Osteoblast (primary cell): Measurements from ENCODE around the gene SLC25A19. TPM values are rescaled to one million over a fixed set of nuclear protein-coding genes. Genes with fewer than 3 reads are reported as not detected.
A peak's percentile ranks its signal among the peaks of the same experiment; 100 is the strongest.

Experiments
- DNase-seq: peaks from one replicate; pipeline ENCODE4 v3.0.0; 2011; ENCODE audit warnings: low spot score, mixed read lengths; ENCODE audit not compliant: insufficient read length; ENCODE audit errors: missing footprints
- H2AFZ ChIP-seq: 2 replicates; pipeline ENCODE4 v1.6.0; 2011; ENCODE audit warnings: mild to moderate bottlenecking, low read length
- H3K27ac ChIP-seq: 2 replicates; pipeline ENCODE4 v1.5.1; 2011; ENCODE audit warnings: mild to moderate bottlenecking, low read depth, low read length, moderate library complexity
- H3K27me3 ChIP-seq: 2 replicates; pipeline ENCODE4 v1.6.0; 2012; ENCODE audit warnings: mild to moderate bottlenecking, control low read depth, inconsistent platforms, low read length, moderate library complexity; ENCODE audit not compliant: insufficient read depth
- H3K36me3 ChIP-seq: 2 replicates; pipeline ENCODE4 v1.5.1; 2011; ENCODE audit warnings: mild to moderate bottlenecking, low read length, control low read depth, moderate library complexity; ENCODE audit not compliant: insufficient read depth
- H3K4me1 ChIP-seq: 2 replicates; pipeline ENCODE4 v1.5.1; 2011; ENCODE audit warnings: mild to moderate bottlenecking, low read length, control low read depth, moderate library complexity; ENCODE audit not compliant: insufficient read depth
- H3K4me2 ChIP-seq: 2 replicates; pipeline ENCODE4 v1.6.0; 2011; ENCODE audit warnings: mild to moderate bottlenecking, low read length; ENCODE audit not compliant: insufficient read depth
- H3K4me3 ChIP-seq: fragments of 200-600 bp; sonication (generic); 3 replicates; pipeline ENCODE4 v1.5.1; 2012; ENCODE audit warnings: mild to moderate bottlenecking, low read length, inconsistent platforms; ENCODE audit not compliant: insufficient read depth
- H3K79me2 ChIP-seq: 2 replicates; pipeline ENCODE4 v1.6.0; 2012; ENCODE audit warnings: mild to moderate bottlenecking, low read length, control low read depth, inconsistent platforms; ENCODE audit not compliant: insufficient read depth
- H3K9me3 ChIP-seq: 2 replicates; pipeline ENCODE4 v1.5.1; 2011; ENCODE audit warnings: low read depth, low read length, control low read depth
- H4K20me1 ChIP-seq: 2 replicates; pipeline ENCODE4 v1.6.0; 2012; ENCODE audit warnings: mild to moderate bottlenecking, low read length, control low read depth; ENCODE audit not compliant: insufficient read depth
- CTCF ChIP-seq: IDR thresholded peaks from 2 replicates; pipeline ENCODE4 v1.5.1; 2011; ENCODE audit warnings: mild to moderate bottlenecking, low read depth, low read length, moderate library complexity; ENCODE audit errors: extremely low read depth
- total RNA-seq: library from RNA; depleted of rRNA; stranded (reverse); fragments of >200 nt; gene quantifications from 2 replicates; pipeline ENCODE4 v1.2.3, GENCODE V29; 2012

The SLC25A19 gene
- total RNA-seq, 1 donor, result 4.7 TPM

DNA sequence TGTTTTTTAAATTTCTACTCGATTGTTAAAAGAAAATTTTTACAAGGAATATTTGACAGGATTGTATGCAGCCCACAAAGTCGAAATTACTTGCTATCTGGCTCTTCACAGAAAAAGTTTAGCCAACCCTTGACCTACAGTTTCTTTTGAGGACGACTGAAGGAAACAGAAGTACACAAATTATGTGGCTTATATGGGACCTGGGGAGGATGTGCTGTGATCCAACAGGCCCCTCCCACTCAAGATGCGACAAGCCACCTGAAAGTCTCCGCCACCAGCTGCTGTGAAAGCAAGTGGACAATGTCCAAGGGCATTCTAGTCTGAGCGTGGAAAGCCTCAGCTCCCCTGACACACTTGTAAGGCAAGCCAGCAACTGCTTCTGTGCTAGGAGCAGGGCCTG is 42.4 kb upstream of the SLC25A19 start:
- no peak overlapping the region for H3K27ac ChIP-seq
- DNase-seq, result no peak
- H3K4me1 ChIP-seq, result peaks cover 2% of the 10 kb centered on the region
- no peaks in the 10 kb centered on the region for H3K27me3 ChIP-seq
- H3K79me2 ChIP-seq, result peaks cover 72% of the 10 kb centered on the region
- H3K36me3 ChIP-seq, result peaks cover 20% of the 10 kb centered on the region
- H2AFZ ChIP-seq, result no peak overlapping the region
- H3K9me3 ChIP-seq, result no peaks in the 10 kb centered on the region
- H3K4me2 ChIP-seq, result no peak overlapping the region
- peaks cover 34% of the 10 kb centered on the region for H4K20me1 ChIP-seq
- no peak overlapping the region for H3K4me3 ChIP-seq
- TF ChIP-seq CTCF, result no peak

DNA sequence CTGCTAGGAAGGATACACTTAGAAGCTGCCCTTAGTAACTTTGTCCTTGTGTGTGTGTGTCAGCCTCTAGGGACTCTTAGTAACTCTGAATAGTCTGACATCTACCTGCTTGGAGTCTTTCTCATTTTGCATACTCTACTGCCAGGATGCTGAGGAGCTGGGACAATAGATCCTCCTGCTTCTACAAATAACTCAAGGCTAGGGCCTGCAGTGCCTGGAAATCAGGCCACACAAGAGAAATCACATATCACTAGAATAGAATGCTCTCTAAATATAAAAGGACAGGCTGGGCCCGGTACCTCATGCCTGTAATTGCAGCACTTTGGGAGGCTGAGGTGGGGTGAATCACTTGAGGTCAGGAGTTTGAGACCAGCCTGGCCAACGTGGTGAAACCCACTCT is 38.5 kb upstream of the SLC25A19 start:
- DNase-seq, result no peak
- Histone ChIP-seq H3K79me2 (peaks cover 50% of the 10 kb centered on the region), H3K4me2 (no peak overlapping the region), H3K4me1 (peaks cover 13% of the 10 kb centered on the region), H3K36me3 (peaks cover 25% of the 10 kb centered on the region), H3K4me3 (no peak overlapping the region), H3K9me3 (no peaks in the 10 kb centered on the region), H4K20me1 (peaks cover 19% of the 10 kb centered on the region), H3K27me3 (no peaks in the 10 kb centered on the region), H3K27ac (no peak overlapping the region), H2AFZ (no peak overlapping the region)
- TF ChIP-seq CTCF, result no peak

GRCh38 chr17:75326226-75326848 is 37.1 kb upstream of the SLC25A19 start:
- H3K4me2 ChIP-seq, result peak overlapping the region; percentile 10
- peaks cover 40% of the 10 kb centered on the region for H3K79me2 ChIP-seq
- no peaks in the 10 kb centered on the region for H3K27me3 ChIP-seq
- peak overlapping the region; percentile 37 for H3K27ac ChIP-seq
- peaks cover 13% of the 10 kb centered on the region for H3K4me1 ChIP-seq
- no peaks in the 10 kb centered on the region for H3K9me3 ChIP-seq
- H4K20me1 ChIP-seq, result peaks cover 14% of the 10 kb centered on the region
- H3K4me3 ChIP-seq, result no peak overlapping the region
- no peak for TF ChIP-seq CTCF
- H2AFZ ChIP-seq, result no peak overlapping the region
- DNase-seq, result peak; percentile 71
- H3K36me3 ChIP-seq, result peaks cover 22% of the 10 kb centered on the region

DNA sequence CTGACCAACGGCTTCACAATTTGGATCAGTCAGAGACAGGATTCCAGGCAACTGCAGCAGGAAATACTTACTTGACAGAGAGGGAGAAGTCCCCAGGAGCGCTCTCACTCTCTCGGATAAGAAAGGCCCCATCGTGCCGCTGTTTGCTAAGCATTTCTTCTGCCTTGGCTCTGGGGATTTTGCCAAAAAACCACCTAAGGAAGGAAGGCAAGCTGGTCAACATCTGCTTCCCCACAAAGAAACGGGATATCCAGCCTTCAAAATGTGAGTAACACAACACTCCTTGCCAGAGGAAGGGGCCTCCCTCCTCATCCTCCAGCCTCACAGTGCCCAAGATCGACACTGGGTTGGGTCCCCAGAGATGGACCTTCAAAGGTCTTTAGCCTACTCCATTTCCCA is 36.6 kb upstream of the SLC25A19 start:
- H3K4me3 ChIP-seq, result no peak overlapping the region
- H2AFZ ChIP-seq, result no peak overlapping the region
- DNase-seq, result peak; percentile 46
- H3K4me1 ChIP-seq, result peaks cover 13% of the 10 kb centered on the region
- H3K36me3 ChIP-seq, result peaks cover 23% of the 10 kb centered on the region
- H3K27ac ChIP-seq, result peak overlapping the region; percentile 37
- no peaks in the 10 kb centered on the region for H3K27me3 ChIP-seq
- no peak for TF ChIP-seq CTCF
- H3K4me2 ChIP-seq, result no peak overlapping the region
- peaks cover 16% of the 10 kb centered on the region for H4K20me1 ChIP-seq
- H3K79me2 ChIP-seq, result peaks cover 35% of the 10 kb centered on the region
- no peaks in the 10 kb centered on the region for H3K9me3 ChIP-seq
